ENCODE results near the gene ELK1.

The ELK1 gene

GRCh38 chrX:47651043-47651905 is 911 bp upstream of the ELK1 start (continued):
- TF ChIP-seq, protein P1, sequence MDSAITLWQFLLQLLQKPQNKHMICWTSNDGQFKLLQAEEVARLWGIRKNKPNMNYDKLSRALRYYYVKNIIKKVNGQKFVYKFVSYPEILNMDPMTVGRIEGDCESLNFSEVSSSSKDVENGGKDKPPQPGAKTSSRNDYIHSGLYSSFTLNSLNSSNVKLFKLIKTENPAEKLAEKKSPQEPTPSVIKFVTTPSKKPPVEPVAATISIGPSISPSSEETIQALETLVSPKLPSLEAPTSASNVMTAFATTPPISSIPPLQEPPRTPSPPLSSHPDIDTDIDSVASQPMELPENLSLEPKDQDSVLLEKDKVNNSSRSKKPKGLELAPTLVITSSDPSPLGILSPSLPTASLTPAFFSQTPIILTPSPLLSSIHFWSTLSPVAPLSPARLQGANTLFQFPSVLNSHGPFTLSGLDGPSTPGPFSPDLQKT (IDR thresholded peaks at IDR 0.05; ENCODE audit: borderline replicate concordance, low read depth, low read length) = 0 out of 2 replicates have a peak, but pooled peaks have one; percentile 30
- TF ChIP-seq SETDB1 (IDR thresholded peaks at IDR 0.05; ENCODE audit: insufficient read length, low read length) = no peak
- no peak for TF ChIP-seq ZNF211 (tag by site-specific recombination; IDR thresholded peaks at IDR 0.05; ENCODE audit: low read depth)

GRCh38 chrX:47649781-47650163 is 591 bp downstream of the ELK1 start:
- ChIA-PET POLR2A (interaction anchor here (0.7 to 1.5 kb wide), 6 partner anchors 19 to 432 kb away, joined by 3 to 16 read pairs (median 4); partner anchors contain the start of gene CDK16), CTCF (no interaction called here)
- peaks cover 8 to 49% of the 10 kb centered on the region in 2 experiments; a peak in 1 of 3 replicates for H3K36me3 ChIP-seq (ENCODE audit: control insufficient read depth in 2 of 2, insufficient read depth in 1 of 2, low read length in 2 of 2)
- no peaks in the 10 kb centered on the region for H3K9me3 ChIP-seq (ENCODE audit: control insufficient read depth, insufficient read depth, low read depth, low read length)
- H3K4me1 ChIP-seq (ENCODE audit: control insufficient read depth, insufficient read depth, low read length) = peaks cover 11% of the 10 kb centered on the region
- peak overlapping the region; percentile 83 for H3K4me3 ChIP-seq (ENCODE audit: low read depth, low read length)
- no peak overlapping the region for H3K27ac ChIP-seq (ENCODE audit: extremely low read depth, low read depth, low read length)
- TF ChIP-seq ZNF335 (tag by site-specific recombination; conservative IDR thresholded peaks at IDR 0.05) = no peak
- TF ChIP-seq WT1 (tag by site-specific recombination; IDR thresholded peaks at IDR 0.05) = no peak
- no peak for TF ChIP-seq SP7 (tag by site-specific recombination; IDR thresholded peaks at IDR 0.05)
- TF ChIP-seq ZNF132 (tag by site-specific recombination; IDR thresholded peaks at IDR 0.05; ENCODE audit: borderline replicate concordance) = no peak
- no peak for TF ChIP-seq ZNF830 (tag by site-specific recombination; IDR thresholded peaks at IDR 0.05; ENCODE audit: low read depth)
- TF ChIP-seq ZNF221 (tag by site-specific recombination; IDR thresholded peaks at IDR 0.05; ENCODE audit: borderline replicate concordance) = no peak
- no peak for TF ChIP-seq ZBTB1 (tag by site-specific recombination; IDR thresholded peaks at IDR 0.05)
- TF ChIP-seq GLI2 (tag by site-specific recombination; IDR thresholded peaks at IDR 0.05; ENCODE audit: borderline replicate concordance, low read depth) = no peak
- TF ChIP-seq CTCF (tag by site-specific recombination; IDR thresholded peaks at IDR 0.05) = no peak
- no peak for TF ChIP-seq KLF17 (tag by site-specific recombination; IDR thresholded peaks at IDR 0.05)
- TF ChIP-seq HIC1 (tag by site-specific recombination; IDR thresholded peaks at IDR 0.05) = no peak
- no peak for TF ChIP-seq ZNF341 (tag by site-specific recombination; IDR thresholded peaks at IDR 0.05; ENCODE audit: low read depth)
- TF ChIP-seq HOXA7 (CRISPR knock-in tag; IDR thresholded peaks at IDR 0.05; ENCODE audit: borderline replicate concordance) = no peak
- no peak for TF ChIP-seq GFI1B (tag by site-specific recombination; IDR thresholded peaks at IDR 0.05)
- TF ChIP-seq, protein P2, sequence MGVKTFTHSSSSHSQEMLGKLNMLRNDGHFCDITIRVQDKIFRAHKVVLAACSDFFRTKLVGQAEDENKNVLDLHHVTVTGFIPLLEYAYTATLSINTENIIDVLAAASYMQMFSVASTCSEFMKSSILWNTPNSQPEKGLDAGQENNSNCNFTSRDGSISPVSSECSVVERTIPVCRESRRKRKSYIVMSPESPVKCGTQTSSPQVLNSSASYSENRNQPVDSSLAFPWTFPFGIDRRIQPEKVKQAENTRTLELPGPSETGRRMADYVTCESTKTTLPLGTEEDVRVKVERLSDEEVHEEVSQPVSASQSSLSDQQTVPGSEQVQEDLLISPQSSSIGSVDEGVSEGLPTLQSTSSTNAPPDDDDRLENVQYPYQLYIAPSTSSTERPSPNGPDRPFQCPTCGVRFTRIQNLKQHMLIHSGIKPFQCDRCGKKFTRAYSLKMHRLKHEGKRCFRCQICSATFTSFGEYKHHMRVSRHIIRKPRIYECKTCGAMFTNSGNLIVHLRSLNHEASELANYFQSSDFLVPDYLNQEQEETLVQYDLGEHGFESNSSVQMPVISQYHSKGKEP (tag by site-specific recombination; IDR thresholded peaks at IDR 0.05) = no peak
